NB4 (cell line): ENCODE data around the gene ACKR3.

Experiments used
- POLR2A ChIP-seq: IDR thresholded peaks from 2 replicates; pipeline ENCODE4 v1.6.1; 2011; ENCODE audit warnings: mild to moderate bottlenecking; ENCODE audit not compliant: insufficient read length; ENCODE audit errors: extremely low read depth
- TF ChIP-seq, protein P1 (sequence below): IDR thresholded peaks from one replicate; pipeline ENCODE4 v1.5.1; 2012; ENCODE audit warnings: low read depth, low read length

DNA sequence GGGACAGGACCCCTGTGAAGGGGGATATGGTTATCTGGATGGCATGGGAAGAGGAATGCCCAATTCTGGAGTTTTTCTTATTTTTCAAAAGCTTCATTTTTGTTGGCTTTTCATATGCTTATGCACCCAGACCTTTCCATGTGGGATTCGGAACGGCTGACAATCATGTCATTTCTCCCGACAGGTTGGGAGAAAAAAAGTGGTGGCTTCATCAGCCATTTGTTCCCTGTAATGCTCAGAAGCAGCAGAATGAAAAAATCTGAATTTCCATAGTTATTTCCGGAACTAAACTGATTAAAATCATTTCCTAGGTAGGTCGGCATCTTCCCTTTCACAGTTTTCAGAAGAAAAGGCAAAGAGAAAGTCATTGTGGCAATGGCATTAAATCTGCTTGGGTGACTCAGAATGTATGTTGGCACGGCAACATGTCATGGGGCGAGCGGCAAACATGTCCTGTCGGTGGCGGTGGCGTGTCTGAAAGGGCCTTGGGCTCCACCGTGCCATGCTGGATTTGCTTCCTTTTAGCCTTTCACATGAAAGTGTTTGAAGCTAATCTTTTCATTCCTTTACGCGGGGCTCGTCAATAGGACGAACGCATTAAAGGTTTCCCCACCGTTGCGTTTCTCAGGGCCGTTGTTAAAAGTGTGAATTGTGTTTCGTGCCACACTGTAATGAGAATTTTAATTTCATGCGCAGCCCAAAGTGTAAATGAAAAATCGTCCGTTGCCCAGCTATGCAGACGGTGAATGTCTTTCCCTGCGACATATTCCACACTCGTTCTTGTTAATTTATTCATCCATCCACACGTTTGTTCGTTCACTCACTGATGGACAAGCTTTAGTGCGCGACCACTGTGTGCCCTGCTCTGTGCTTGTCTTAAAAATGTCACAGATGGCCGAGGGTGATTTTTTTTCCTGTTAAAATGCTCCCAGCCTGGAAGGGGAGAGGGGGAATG, 18.5 kb downstream of the ACKR3 start:
- TF ChIP-seq POLR2A, result no peak
- TF ChIP-seq, protein P1, sequence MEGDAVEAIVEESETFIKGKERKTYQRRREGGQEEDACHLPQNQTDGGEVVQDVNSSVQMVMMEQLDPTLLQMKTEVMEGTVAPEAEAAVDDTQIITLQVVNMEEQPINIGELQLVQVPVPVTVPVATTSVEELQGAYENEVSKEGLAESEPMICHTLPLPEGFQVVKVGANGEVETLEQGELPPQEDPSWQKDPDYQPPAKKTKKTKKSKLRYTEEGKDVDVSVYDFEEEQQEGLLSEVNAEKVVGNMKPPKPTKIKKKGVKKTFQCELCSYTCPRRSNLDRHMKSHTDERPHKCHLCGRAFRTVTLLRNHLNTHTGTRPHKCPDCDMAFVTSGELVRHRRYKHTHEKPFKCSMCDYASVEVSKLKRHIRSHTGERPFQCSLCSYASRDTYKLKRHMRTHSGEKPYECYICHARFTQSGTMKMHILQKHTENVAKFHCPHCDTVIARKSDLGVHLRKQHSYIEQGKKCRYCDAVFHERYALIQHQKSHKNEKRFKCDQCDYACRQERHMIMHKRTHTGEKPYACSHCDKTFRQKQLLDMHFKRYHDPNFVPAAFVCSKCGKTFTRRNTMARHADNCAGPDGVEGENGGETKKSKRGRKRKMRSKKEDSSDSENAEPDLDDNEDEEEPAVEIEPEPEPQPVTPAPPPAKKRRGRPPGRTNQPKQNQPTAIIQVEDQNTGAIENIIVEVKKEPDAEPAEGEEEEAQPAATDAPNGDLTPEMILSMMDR, result no peak
